Activated T-helper 1 cell treated with anti-CD3 and anti-CD28 coated beads, Interleukin-2, amount 50 U/mL, for 16 hours (primary cell): ENCODE measurements around the gene PCDH9.

ENCODE experiments used
- DNase-seq, 2 donors: peaks; one replicate each; pipeline ENCODE4 v3.0.0-alpha.2; 2020; ENCODE audit warnings: low read depth in 1 of 2, low spot score in 1 of 2

The PCDH9 gene

DNA sequence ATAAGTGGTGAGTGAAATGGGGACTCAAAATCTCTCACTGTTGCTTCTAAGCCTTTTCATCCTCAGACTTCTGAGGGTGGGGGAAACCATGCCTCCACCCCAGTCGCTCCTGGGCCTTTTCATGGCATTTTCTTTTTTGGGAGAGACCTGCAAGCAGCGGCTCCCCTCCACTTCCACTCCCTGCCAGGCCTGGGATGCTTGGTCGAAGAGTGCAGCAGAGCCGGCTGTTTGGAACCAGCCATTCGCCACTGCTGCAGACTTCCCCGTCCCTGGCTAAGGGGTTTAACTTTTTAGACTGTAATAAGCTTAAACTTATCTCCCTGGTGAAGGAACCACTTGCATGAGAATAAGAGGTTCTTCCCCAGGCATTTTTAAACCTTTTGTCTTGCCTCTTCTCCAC is 617.2 kb downstream of the PCDH9 start:
- no peak for DNase-seq

- no peak for DNase-seq
Measured at GRCh38 chr13:66586489-66586888, 643.6 kb downstream of the PCDH9 start.

- DNase-seq, result no peak
Measured at GRCh38 chr13:66585669-66586203, 644.4 kb downstream of the PCDH9 start.

DNA sequence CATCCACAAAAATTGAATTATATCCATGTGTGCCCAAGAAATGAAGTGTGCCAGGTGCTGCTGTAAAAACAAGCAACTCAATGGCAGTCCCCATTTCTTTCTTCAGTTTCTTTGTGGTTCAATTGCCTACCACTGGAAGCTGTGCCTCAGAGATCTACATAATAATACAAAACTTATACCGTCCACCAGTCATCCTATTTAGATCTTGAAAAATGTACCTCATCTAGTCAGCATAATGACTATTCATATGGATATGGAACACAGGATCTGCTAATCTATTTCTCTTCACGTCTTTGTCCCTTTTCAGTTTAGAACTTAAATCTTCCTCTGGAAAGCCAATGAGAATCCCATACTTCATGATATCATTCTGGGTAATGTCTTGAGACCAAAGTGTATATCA is 648.5 kb downstream of the PCDH9 start:
- no peak for DNase-seq

GRCh38 chr13:66578305-66578704 is 651.8 kb downstream of the PCDH9 start:
- no peak for DNase-seq

DNA sequence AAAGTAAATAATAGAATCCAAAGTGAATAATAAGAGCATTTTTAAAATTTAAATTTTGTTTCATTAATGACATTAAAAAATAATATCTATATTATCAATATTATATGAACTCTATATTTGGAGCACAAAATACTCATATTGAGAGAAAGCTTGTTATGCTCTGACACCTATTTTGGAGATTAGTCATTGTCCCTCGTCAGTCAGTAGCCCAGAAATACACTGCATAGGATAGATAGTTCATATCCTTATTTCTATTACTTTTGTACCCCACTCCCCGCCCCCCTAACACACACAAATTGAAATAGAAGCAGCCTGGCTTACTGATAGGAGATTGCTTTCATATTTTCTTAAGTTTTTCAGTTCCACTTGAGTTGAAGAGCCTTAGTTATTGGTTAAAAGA is 652.8 kb downstream of the PCDH9 start:
- DNase-seq, result no peak

GRCh38 chr13:66576381-66576780 is 653.8 kb downstream of the PCDH9 start:
- no peak for DNase-seq

GRCh38 chr13:66574606-66575005 is 655.5 kb downstream of the PCDH9 start:
- DNase-seq, result no peak

DNA sequence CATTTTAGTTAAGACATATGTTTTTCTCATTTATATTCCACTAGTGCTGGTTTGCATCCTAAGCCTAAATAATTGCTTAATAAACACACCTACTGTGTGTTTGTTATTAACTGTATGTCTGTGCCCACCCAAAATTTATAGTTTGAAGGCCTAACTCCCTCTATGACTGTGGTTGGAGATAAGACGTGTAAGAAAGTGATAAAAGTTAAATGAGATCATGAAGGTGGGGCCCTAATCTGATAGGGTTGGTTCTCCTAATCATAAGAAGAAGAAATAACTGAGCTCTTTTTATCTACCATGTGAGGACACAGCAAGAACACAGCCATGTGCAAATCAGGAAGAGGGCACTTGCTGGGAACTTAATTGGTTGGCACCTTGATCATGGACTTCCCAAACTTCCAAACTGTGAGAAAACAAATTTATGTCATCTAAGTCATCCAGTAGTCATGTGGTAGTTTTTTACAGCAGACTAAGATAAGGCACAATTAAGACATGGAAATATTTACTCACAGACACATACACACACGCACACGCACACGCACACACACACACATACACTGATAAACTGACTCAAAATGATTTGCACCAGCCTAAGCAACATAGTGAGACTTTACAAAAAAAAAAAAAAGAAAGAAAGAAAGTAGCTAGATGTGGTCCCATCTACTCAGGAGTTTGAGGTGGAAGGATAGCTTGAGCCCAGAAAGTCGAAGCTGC is 662.1 kb downstream of the PCDH9 start:
- no peak for DNase-seq

GRCh38 chr13:66565279-66565678 is 664.9 kb downstream of the PCDH9 start:
- DNase-seq, result no peak

DNA sequence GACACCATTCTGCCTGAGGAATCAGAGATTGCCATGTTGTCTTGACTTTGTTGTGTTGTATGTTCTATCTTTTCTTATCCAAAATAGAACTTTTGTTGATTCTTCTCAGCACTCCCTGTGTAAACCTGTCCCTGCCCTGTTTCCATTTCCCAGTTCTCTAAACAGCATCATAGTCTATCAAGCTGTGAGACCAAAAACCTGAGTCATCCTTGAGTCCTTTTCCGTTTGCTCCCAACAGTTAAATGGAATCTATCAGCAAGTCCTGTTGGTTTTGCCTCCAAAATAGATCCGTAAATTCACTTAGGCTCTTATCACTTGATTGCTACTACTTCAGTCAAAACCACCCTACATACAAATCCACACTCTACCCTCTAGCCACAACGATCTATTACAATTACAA is 667.1 kb downstream of the PCDH9 start:
- no peak for DNase-seq

- DNase-seq, result no peak
Measured at GRCh38 chr13:66562054-66562453, 668.1 kb downstream of the PCDH9 start.

DNA sequence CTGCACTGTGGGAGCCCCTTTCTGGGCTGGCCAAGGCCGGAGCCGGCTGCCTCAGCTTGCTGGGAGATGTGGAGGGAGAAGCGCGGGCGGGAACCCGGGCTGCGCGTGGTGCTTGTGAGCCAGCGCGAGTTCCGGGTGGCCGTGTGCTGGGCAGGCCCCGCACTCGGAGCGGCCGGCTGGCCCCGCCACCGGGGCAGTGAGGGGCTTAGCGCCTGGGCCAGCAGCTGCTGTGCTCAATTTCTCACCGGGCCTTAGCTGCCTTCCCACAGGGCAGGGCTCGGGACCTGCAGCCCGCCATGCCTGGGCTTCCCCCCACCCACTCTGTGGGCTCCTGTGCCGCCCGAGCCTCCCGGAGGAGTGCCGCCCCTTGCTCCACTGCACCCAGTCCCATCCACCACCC is 669.1 kb downstream of the PCDH9 start:
- DNase-seq, result no peak

DNA sequence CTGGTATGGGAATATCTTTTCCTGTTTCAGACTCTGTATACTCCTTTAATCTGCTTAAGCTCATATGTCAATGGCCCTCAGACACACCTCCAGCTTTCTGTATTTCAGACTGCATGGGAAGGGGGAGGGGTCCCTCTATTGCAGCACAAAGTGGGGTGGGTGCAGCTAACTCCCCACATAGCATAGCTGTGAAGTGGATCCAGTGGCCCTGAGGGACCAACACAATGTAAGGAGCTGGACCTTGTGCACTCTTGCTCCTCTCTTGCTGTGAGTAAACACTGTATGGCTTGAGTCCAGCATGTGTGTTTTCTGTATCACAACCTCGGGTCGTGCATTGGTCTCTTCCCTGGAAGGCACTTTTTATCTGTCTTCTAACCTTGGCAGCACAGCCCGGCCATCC is 669.9 kb downstream of the PCDH9 start:
- DNase-seq, result no peak

- DNase-seq, result no peak
Measured at GRCh38 chr13:66559093-66559492, 671.0 kb downstream of the PCDH9 start.

DNA sequence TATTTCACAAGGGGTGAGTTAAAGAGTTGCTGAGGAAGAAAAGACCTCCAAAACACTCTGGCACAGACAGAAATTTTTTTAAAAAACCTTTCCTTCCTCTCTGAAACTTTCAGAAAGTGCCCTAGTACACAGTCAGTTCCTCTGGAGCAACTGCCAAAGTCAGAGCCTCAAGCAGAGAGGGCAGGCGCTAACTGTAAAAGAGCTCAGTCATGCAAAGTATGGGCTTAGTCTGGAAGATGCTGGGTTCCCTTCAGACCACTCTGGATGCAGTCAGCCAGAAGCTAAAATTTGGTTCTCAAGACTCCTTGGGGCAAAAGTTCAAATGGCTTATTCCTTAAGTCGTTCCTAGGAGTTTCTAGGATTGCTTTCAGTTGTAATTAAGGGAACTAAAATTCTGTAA is 671.6 kb downstream of the PCDH9 start:
- no peak for DNase-seq

GRCh38 chr13:66557357-66557756 is 672.8 kb downstream of the PCDH9 start:
- no peak for DNase-seq

DNA sequence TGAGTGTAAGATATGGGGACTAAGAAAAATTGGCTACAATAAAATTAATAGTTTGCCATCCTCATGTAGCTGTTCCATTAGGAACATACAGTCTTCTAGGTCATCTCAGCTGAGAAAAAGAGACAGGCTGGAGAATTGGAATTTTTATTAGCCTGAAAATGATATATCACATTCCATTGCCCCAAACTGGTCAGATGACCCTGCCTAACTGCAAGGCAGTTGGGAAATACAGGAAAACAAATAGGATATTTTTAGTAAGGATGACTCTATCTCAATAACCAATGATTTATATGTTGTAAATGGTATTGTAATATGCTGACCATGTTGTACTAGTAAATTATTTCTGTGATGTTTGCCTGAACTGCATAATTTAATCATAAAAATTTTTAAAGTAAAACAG is 673.8 kb downstream of the PCDH9 start:
- DNase-seq, result no peak

GRCh38 chr13:66553391-66553790 is 676.7 kb downstream of the PCDH9 start:
- DNase-seq, result no peak

DNA sequence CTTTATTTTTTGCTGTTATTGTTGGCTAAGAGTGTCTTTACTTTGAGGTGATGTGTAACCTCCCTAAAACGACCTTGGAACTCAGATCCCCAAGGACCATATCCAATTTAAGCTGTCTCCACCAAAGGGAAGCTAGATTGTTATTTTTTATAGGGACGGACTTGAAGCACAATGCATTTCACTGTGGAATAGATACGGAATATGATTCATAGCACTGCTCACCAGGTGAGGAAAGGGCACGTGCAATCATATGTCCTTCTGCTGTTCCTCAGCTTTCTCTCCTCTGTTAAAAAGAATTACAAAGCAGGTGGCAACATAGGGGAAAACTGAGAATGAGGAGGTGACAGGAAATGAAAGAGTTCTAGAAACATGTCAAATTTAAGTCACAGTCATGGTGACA is 679.0 kb downstream of the PCDH9 start:
- DNase-seq, result no peak

DNA sequence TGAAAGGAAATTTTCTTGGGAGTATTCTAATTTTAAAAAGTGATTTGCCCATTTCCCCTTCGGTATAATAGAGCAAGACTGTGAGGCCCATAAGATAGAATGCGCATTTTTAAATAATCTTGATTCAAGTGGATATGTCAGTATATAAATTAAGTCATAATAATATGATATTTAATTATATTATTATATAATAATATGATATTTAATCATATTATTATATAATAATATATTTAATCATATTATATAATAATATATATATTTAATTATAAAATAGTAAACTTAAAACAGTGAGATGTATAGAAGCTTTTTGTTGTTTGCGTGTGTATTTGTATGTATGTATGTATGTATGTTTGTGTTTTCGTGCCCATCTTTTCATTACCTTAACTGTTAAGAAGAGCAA is 682.5 kb downstream of the PCDH9 start:
- DNase-seq, result no peak

- no peak for DNase-seq
Measured at GRCh38 chr13:66546534-66547379, 683.4 kb downstream of the PCDH9 start.
